Heart right ventricle (tissue), 16 donors: ENCODE results near the gene FGGY. TPM values are rescaled to one million over a fixed set of nuclear protein-coding genes. Genes with fewer than 3 reads are reported as not detected.

Experiments
- ATAC-seq, 8 donors: fragments of 200-7000 bp; cut with Tn5 transposase; one replicate each; pipeline ENCODE4 v1.9.1; 2020; ENCODE audit warnings: mild to moderate bottlenecking in 8 of 8, moderate library complexity in 8 of 8, moderate number of reproducible peaks in 1 of 8
- DNase-seq, 2 donors: peaks; one replicate each; pipeline ENCODE4 v3.0.0-alpha.2; 2020
- H3K27ac ChIP-seq, 10 donors: fragments of 200-600 bp; sonication (generic) in 2 of 10; one replicate each; pipeline versions ENCODE4 v1.5.0 to v1.8.0; 2020 to 2022; ENCODE audit warnings: mild to moderate bottlenecking in 3 of 10
- H3K27me3 ChIP-seq, 7 donors: fragments of 200-600 bp; one replicate each; pipeline ENCODE4 v1.8.0; 2021 to 2022; ENCODE audit warnings: mild to moderate bottlenecking in 2 of 7
- H3K36me3 ChIP-seq, 9 donors: fragments of 200-600 bp; sonication (generic) in 1 of 9; one replicate each; pipeline versions ENCODE4 v1.5.0 to v1.8.0; 2020 to 2022; ENCODE audit warnings: mild to moderate bottlenecking in 2 of 9
- H3K4me1 ChIP-seq, 9 donors: fragments of 200-600 bp; sonication (generic) in 1 of 9; one replicate each; pipeline versions ENCODE4 v1.5.0 to v1.8.0; 2020 to 2022; ENCODE audit warnings: mild to moderate bottlenecking in 4 of 9
- H3K4me3 ChIP-seq, 10 donors: fragments of 200-600 bp; sonication (generic) in 2 of 10; one replicate each; pipeline versions ENCODE4 v1.5.0 to v1.8.0; 2020 to 2022; ENCODE audit warnings: mild to moderate bottlenecking in 7 of 10, moderate library complexity in 2 of 10
- H3K9me3 ChIP-seq, 11 donors: fragments of 200-600 bp in 10 of 11; sonication (generic) in 2 of 11; one replicate each; pipeline versions ENCODE4 v1.5.0 to v1.8.0; 2013 to 2022; ENCODE audit warnings: mild to moderate bottlenecking in 2 of 11, control low read depth in 1 of 11, moderate library complexity in 1 of 11
- WGBS, 2 donors: extraction: QIAGEN DNeasy Blood & Tissue Kit; methylation state at CpG; one replicate each; pipeline ENCODE4 v1.1.7; 2013; ENCODE audit warnings: inconsistent platforms in 1 of 2; 5-methylcytosine and 5-hydroxymethylcytosine counted together
- intact Hi-C, 10 donors: fragments of 100-400 bp; cut with DNase I; formaldehyde crosslinking; loops; one replicate each; pipeline versions ENCODE4 v1.11.1 to v1.14.2; 2022
- polyA plus RNA-seq, 2 donors: library from polyadenylated mRNA; stranded (reverse); fragments of 200-250 nt; gene quantifications; one replicate each; pipeline ENCODE4 v1.2.3, GENCODE V29; 2013
- total RNA-seq, 10 donors: library from RNA; stranded (reverse); fragmentation: NEBNext Ultra II Directional in 3 of 10; extraction: Animal tissue kit (Norgen Biotek cat#: 25700) in 3 of 10; gene quantifications; one replicate each; pipeline versions ENCODE4 v1.2.1 to v1.2.4, GENCODE V29; 2021 to 2023
- TF ChIP-seq, protein P1 (sequence below), 9 donors: fragments of 200-600 bp; sonication (generic) in 2 of 9; IDR thresholded peaks; one replicate each; pipeline versions ENCODE4 v1.5.0 to v1.8.0; 2021 to 2022; ENCODE audit warnings: antibody characterized with exemption in 9 of 9, mild to moderate bottlenecking in 5 of 9, moderate library complexity in 1 of 9
- donor health status: Arrhythmogenic right ventricular cardiomyopathy.
- donor health status: ischemic (EF 13 %, LVEDD 7.1; RV severe dilation, severe dysfunction).
- donor health status: healthy with polysubstance abuse.
- donor health status: DM: no; HTN: yes; CAD: no.
- donor health status: DM: no; HTN: no; CAD: no.
- donor health status: ischemic (EF 25% LVEDD 6.9; RV normal size, moderate dysfunction).
- donor health status: ischemic (EF 25% LVEDD 5.7; RV mildly dilated, moderate dysfunction).
- donor health status: healthy.
- donor health status: DM: yes; HTN: yes; CAD: no.
- donor health status: Ischemic cardiomyopathy.
- donor health status: ischemic (EF 35%, LVEDD 5.7; RV mildly dilated, moderate dysfunction).
- donor health status: nonischemic (EF 11% LVEDD 7.7; RV severe dilation, severe dysfunction).
- donor health status: DM: yes; HTN: yes; CAD: no.
- donor health status: PGD.
- donor health status: ischemic (EF 29% LVEDD 5.4; RV normal size, mild dysfunction).
- donor health status: nonischemic (EF 23%, LVEDD 6.1; RV moderate dilation, normal function).

FGGY gene
- total and polyA plus RNA-seq, 12 donors = 3.1 to 51.8 (median 34.7) TPM

DNA sequence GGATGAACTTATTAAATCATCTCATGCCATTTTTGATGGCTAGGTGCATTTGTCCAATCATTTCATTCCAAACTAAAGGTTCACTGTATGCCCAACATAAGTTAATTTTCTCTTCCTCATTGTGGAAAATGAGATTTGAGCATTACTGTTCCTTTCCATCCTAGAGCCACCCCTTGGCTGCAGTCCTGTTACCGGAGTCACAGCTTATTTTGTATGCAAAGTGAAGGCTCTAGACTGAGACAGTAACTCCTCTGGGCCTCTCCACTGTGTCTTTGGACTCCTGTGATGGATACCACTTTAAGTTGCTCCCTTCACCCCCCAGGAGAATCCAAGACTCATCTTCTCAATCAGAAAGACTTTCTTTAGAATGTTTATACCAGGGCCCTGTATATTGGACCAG lies 59.7 kb downstream of the FGGY start:
- Histone ChIP-seq H3K36me3 (no peaks in the 10 kb centered on the region), H3K27ac (no peak overlapping the region), H3K9me3 (no peaks in the 10 kb centered on the region), H3K4me1 (peaks cover 0 to 29% (median 5%) of the 10 kb centered on the region in 9 donors), H3K4me3 (no peak overlapping the region), H3K27me3 (no peaks in the 10 kb centered on the region)
- TF ChIP-seq, protein P1, sequence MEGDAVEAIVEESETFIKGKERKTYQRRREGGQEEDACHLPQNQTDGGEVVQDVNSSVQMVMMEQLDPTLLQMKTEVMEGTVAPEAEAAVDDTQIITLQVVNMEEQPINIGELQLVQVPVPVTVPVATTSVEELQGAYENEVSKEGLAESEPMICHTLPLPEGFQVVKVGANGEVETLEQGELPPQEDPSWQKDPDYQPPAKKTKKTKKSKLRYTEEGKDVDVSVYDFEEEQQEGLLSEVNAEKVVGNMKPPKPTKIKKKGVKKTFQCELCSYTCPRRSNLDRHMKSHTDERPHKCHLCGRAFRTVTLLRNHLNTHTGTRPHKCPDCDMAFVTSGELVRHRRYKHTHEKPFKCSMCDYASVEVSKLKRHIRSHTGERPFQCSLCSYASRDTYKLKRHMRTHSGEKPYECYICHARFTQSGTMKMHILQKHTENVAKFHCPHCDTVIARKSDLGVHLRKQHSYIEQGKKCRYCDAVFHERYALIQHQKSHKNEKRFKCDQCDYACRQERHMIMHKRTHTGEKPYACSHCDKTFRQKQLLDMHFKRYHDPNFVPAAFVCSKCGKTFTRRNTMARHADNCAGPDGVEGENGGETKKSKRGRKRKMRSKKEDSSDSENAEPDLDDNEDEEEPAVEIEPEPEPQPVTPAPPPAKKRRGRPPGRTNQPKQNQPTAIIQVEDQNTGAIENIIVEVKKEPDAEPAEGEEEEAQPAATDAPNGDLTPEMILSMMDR (IDR thresholded peaks at IDR 0.05) = no peak
- ATAC-seq (no peak), DNase-seq (no peak)
- 78 to 87% methylated on average over 1 of the region's 1 CpG for WGBS, 2 donors
- intact Hi-C loops = no loop called here

- H3K27ac ChIP-seq = no peak overlapping the region
- H3K36me3 ChIP-seq = no peaks in the 10 kb centered on the region
- no peak overlapping the region for H3K4me3 ChIP-seq
- DNase-seq (no peak), ATAC-seq (no peak)
- H3K27me3 ChIP-seq = no peaks in the 10 kb centered on the region
- intact Hi-C loops = no loop called here
- WGBS, 2 donors = 98 to 99% methylated on average over 5 of the region's 5 CpGs
- TF ChIP-seq, protein P1 (IDR thresholded peaks at IDR 0.05) = no peak
- peaks cover 0 to 29% (median 5%) of the 10 kb centered on the region in 9 donors for H3K4me1 ChIP-seq
- no peaks in the 10 kb centered on the region for H3K9me3 ChIP-seq
Measured at GRCh38 chr1:59357645-59358320, 60.9 kb downstream of the FGGY start.

DNA sequence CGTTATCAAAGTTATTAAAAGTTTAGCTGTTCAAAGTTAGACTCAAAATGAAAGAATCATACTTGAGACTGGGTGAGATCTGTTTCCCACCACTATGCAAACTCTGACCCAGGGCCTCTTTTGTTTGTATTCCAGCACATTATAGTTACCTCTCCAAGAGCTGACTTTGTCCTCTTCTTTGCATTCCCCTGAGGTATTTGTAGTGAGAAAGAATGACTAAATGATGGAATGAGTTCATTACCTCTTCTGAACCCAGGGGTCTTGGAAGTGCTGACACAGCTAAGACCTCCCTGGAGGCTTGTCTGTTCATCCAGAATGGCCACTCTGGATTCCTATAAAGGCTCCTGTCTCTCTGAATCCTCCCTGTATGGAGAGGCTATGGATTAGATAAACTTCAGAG lies 62.4 kb downstream of the FGGY start:
- Histone ChIP-seq H3K9me3 (no peaks in the 10 kb centered on the region), H3K27ac (no peak overlapping the region), H3K4me1 (peaks cover 0 to 25% (median 5%) of the 10 kb centered on the region in 9 donors), H3K27me3 (no peaks in the 10 kb centered on the region), H3K36me3 (no peaks in the 10 kb centered on the region), H3K4me3 (no peak overlapping the region)
- 85 to 89% methylated on average over 1 of the region's 1 CpG for WGBS, 2 donors
- intact Hi-C loops = no loop called here
- ATAC-seq (no peak), DNase-seq (no peak)
- TF ChIP-seq, protein P1 (IDR thresholded peaks at IDR 0.05) = no peak

- intact Hi-C loops = loop anchor here in 2 of 10 donors (5.0 to 10.0 kb wide), 2 partner anchors 38 to 315 kb away; no protein-coding TSS in a partner anchor
- no peak overlapping the region for H3K4me3 ChIP-seq
- H3K27me3 ChIP-seq = no peaks in the 10 kb centered on the region
- H3K4me1 ChIP-seq = peaks cover 0 to 17% (median 5%) of the 10 kb centered on the region in 9 donors
- ATAC-seq = peak in 4 of 8 donors; percentile 15 to 44 (median 37)
- TF ChIP-seq, protein P1 (IDR thresholded peaks at IDR 0.05) = no peak
- H3K27ac ChIP-seq = no peak overlapping the region
- H3K9me3 ChIP-seq = no peaks in the 10 kb centered on the region
- H3K36me3 ChIP-seq = no peaks in the 10 kb centered on the region
- DNase-seq = no peak
- WGBS, 2 donors = 84 to 86% methylated on average over 4 of the region's 4 CpGs
Measured at GRCh38 chr1:59360170-59360569, 63.3 kb downstream of the FGGY start.
